Thoracic aorta (tissue), 2 donors: ENCODE data around the gene PDXK. TPM values are rescaled to one million over a fixed set of nuclear protein-coding genes. Genes with fewer than 3 reads are reported as not detected.

Source experiments
- ATAC-seq: fragments of 150-250 bp; one replicate; pipeline ENCODE4 v1.8.0; 2017; ENCODE audit warnings: low read depth; ENCODE audit not compliant: insufficient number of reproducible peaks, low FRiP score
- DNase-seq: peaks from one replicate; pipeline ENCODE4 v3.0.0-alpha.2; 2020; ENCODE audit warnings: low spot score
- H3K27ac ChIP-seq, 2 donors: fragments of 200-600 bp; sonication (generic); 1 replicate in 1 of 2; 2 replicates in 1 of 2; pipeline ENCODE4 v1.5.1; 2016; ENCODE audit warnings: mild to moderate bottlenecking in 2 of 2, moderate library complexity in 2 of 2
- H3K27me3 ChIP-seq: fragments of 200-600 bp; sonication (generic); replicated peaks from 2 replicates; pipeline ENCODE4 v1.6.0; 2016; ENCODE audit warnings: mild to moderate bottlenecking; ENCODE audit not compliant: insufficient read depth
- H3K36me3 ChIP-seq: fragments of 200-600 bp; sonication (generic); one replicate; pipeline ENCODE4 v1.5.1; 2016
- H3K4me1 ChIP-seq, 2 donors: fragments of 200-600 bp; sonication (generic); 1 replicate in 1 of 2; 2 replicates in 1 of 2; pipeline versions ENCODE4 v1.5.1 to v1.6.0; 2016; ENCODE audit warnings: low read depth in 2 of 2, mild to moderate bottlenecking in 1 of 2; ENCODE audit not compliant: control insufficient read depth in 1 of 2
- H3K4me3 ChIP-seq: fragments of 200-600 bp; sonication (generic); 2 replicates; pipeline ENCODE4 v1.5.1; 2016; ENCODE audit warnings: mild to moderate bottlenecking
- H3K9me3 ChIP-seq: fragments of 200-600 bp; sonication (generic); 2 replicates; pipeline ENCODE4 v1.5.1; 2016
- total RNA-seq, 2 donors: library from RNA; depleted of rRNA; stranded (reverse); fragments of >200 nt; gene quantifications; one replicate each; pipeline versions ENCODE4 v1.1.0 to v1.2.3, GENCODE V29; 2016
- TF ChIP-seq, protein P1 (sequence below): fragments of 200-600 bp; sonication (generic); IDR thresholded peaks from one replicate; pipeline ENCODE4 v1.5.1; 2019; ENCODE audit warnings: antibody characterized with exemption

PDXK gene
- total RNA-seq, 2 donors from 2014 or later = 52.4 to 64.7 TPM

DNA sequence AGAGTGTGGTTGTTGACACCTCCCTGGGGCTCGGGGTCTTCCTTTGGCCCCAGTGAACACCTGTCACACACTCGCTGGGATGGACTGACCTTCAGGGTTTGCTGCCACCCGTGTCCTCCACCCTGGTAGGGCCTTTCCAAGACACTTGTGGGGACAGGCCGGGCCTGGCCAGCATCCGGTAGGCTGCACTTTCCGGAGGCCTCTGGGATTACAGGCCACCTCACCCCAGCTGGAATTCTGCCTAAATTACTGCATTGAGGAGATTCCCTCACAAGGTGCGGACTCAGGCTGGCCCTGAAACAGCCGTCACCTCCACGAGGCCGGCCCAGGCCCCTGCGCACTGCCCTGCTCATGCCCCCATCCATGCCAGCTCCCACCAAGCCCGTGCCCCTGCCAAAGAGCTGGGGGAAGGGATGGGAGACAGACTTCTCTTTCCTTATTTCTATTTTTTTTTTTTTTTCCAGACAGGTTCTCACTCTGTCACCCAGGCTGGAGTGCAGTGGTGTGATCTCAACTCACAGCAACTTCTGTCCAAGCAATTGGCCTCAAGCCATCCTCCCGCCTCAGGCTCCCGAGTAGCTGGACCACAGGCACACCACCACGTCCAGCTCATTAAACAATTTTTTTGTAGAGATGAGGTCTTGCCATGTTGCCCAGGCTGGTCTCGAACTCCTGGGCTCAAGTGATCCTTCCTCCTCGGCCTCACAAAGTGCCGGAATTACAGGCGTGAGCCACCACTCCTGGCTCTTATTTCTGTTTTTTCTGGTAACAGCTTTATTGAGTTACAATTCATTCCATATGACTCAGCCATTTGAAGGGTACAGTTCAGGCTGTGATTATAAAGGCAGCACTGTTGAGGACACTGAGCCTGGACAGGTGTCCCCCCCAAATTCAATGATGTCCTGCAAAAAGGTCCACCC, 45.9 kb downstream of the PDXK start:
- H3K4me3 ChIP-seq = no peak overlapping the region
- DNase-seq (no peak), ATAC-seq (peak; percentile 42)
- no peak overlapping the region for H3K27ac ChIP-seq
- H3K27me3 ChIP-seq = no peaks in the 10 kb centered on the region
- H3K9me3 ChIP-seq = no peaks in the 10 kb centered on the region
- TF ChIP-seq, protein P1, sequence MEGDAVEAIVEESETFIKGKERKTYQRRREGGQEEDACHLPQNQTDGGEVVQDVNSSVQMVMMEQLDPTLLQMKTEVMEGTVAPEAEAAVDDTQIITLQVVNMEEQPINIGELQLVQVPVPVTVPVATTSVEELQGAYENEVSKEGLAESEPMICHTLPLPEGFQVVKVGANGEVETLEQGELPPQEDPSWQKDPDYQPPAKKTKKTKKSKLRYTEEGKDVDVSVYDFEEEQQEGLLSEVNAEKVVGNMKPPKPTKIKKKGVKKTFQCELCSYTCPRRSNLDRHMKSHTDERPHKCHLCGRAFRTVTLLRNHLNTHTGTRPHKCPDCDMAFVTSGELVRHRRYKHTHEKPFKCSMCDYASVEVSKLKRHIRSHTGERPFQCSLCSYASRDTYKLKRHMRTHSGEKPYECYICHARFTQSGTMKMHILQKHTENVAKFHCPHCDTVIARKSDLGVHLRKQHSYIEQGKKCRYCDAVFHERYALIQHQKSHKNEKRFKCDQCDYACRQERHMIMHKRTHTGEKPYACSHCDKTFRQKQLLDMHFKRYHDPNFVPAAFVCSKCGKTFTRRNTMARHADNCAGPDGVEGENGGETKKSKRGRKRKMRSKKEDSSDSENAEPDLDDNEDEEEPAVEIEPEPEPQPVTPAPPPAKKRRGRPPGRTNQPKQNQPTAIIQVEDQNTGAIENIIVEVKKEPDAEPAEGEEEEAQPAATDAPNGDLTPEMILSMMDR = no peak
- H3K4me1 ChIP-seq = peaks cover 3 to 21% of the 10 kb centered on the region in 2 donors
- H3K36me3 ChIP-seq = peaks cover 11% of the 10 kb centered on the region

DNA sequence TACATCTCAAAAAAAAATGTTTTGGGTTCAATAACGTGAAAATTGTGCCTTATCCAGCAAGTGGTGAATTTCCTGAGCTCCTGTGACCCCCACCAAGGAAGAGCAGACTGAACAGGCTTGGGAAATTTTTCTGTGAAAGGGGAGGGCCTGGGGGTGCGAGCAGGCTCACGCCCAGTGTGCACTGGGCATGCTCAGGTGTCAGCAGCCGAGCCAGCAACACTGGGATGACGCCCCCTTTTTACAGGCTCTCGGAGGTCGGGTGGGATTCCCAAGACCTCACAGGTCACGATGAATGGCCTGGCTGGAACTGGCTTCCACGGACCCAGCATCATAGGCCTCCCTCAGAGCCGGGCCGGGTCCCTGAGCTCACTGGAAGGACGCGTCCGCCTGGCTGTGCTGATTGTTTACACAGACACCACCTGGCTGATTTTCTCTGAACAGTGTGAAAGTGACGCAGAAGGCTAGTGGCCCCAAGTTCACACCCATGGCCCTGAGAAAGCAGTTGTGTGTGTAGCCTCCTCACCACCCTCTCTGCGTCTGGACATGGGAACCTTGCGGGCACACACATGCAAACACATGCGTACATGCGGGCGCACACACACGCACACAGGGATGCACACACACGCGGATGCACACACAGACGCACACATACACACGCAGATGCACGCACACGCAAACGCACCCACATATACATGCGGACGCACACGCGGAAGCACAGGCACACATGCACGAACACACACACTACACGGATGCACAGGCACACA, 48.0 kb downstream of the PDXK start:
- Histone ChIP-seq H3K4me1 (peaks cover 3 to 21% of the 10 kb centered on the region in 2 donors), H3K27ac (no peak overlapping the region)
- ATAC-seq = no peak

DNA sequence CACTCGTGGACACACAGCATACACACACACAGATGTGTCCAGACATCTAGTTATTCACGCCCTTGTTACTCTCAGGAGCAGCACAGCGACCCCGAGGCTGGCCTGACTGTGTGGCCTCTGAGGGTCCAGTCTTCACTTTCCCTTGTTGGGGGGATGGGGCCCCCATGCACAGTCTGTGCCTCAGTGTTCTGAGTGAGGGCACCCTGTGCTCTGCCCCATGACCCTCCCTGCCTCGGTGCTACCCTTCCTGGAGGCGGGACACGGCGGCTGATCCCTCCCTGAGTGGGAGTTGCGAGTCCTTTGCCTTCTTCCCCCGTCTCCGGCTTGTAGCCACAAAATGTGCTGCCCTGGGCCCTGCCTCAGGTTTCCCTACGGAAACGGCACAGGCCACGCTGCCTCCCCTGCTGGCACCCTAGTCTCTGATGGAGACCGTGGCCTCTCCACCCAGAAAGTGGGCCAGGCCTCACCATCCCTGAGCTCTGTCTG, 48.6 kb downstream of the PDXK start:
- no peaks in the 10 kb centered on the region for H3K9me3 ChIP-seq
- TF ChIP-seq, protein P1 = no peak
- peaks cover 3 to 21% of the 10 kb centered on the region in 2 donors for H3K4me1 ChIP-seq
- DNase-seq = no peak
- H3K36me3 ChIP-seq = peaks cover 4% of the 10 kb centered on the region
- H3K27me3 ChIP-seq = no peaks in the 10 kb centered on the region
- H3K27ac ChIP-seq = no peak overlapping the region
- no peak for ATAC-seq
- no peak overlapping the region for H3K4me3 ChIP-seq

More for the DNA sequence above, 48.0 kb downstream of the PDXK start:
- TF ChIP-seq, protein P1 = no peak
- DNase-seq = no peak
- Histone ChIP-seq H3K9me3 (no peaks in the 10 kb centered on the region), H3K27me3 (no peaks in the 10 kb centered on the region), H3K36me3 (peaks cover 8% of the 10 kb centered on the region), H3K4me3 (no peak overlapping the region)

DNA sequence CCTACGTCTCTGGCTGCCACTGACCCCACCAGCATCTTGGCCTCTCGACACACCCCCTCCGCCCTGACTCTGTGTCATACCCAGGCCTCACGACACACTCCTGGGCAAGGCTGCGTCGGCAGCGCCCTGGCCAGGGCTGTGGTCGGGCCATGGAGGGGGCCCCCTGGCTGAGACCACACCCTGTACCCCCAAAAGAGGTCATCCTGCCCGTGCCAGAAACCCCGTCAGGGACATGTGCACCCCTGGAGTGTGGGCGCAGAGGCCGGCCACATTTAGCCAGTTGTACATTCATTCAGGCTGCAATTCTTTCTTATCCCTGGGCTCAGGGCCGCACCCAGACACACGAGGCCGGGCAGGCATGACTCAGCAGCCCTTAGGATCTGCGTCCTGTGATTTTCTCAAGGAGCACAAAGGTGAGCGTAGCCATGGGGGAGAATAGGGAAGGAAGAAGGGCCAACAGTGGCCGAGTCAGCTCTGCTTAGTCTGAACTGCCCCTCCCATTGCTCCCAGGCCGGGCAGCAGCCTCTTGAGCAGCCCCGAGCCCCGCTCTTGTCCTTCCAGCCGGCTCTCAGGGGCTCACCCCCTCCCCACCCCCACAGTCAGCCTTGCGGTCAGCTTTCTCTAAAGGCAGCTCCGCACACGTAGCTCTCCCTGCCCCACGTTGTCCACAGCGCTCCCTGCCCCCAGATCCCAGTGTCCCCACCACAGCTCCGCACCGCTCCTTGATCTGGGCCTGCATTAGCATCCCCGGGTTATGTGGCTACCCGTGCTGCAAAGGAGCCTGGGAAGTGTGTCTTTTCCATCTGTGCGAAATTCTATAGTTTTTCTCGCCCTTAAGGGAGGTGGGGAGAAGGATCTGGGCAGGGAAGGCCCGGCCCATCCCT, 49.3 kb downstream of the PDXK start:
- Histone ChIP-seq H3K9me3 (no peaks in the 10 kb centered on the region), H3K27ac (no peak overlapping the region), H3K27me3 (no peaks in the 10 kb centered on the region), H3K36me3 (peaks cover 6% of the 10 kb centered on the region), H3K4me1 (peaks cover 3 to 21% of the 10 kb centered on the region in 2 donors), H3K4me3 (no peak overlapping the region)
- ATAC-seq (no peak), DNase-seq (no peak)
- TF ChIP-seq, protein P1 = no peak
